A673 (cell line): ENCODE measurements around the gene DEFB118. TPM values are rescaled to one million over a fixed set of nuclear protein-coding genes. Genes with fewer than 3 reads are reported as not detected.

Experiments used
- BruUV-seq: library from RNA; stranded (reverse); fragments of 400-500 nt; replicated peaks from 2 replicates; lab custom pipeline; 2021; lab: Mats Ljungman, UMichigan
- CTCF ChIA-PET: fragments of 300-600 bp; sonication (Branson Sonifier 250); formaldehyde crosslinking; loops from one replicate; lab custom pipeline; 2022; ENCODE audit warnings: antibody characterized with exemption; lab: Charles Lee
- POLR2A ChIA-PET: fragments of 300-600 bp; sonication (Branson Sonifier 250); formaldehyde crosslinking; loops from one replicate; lab custom pipeline; 2022; ENCODE audit warnings: antibody characterized with exemption; ENCODE audit not compliant: low non-redundant PET; lab: Charles Lee
- DNase-seq: peaks from one replicate; pipeline ENCODE4 v3.0.0-alpha.2; 2015; ENCODE audit warnings: low spot score
- H3K27ac ChIP-seq: fragments of 200-600 bp; sonication (generic); 2 replicates; pipeline ENCODE4 v1.5.1; 2016; ENCODE audit warnings: mixed run types, low read depth, mild to moderate bottlenecking, mixed read lengths, antibody characterized with exemption, low read length; ENCODE audit not compliant: poor library complexity, severe bottlenecking
- H3K27me3 ChIP-seq: fragments of 200-600 bp; sonication (generic); replicated peaks from 2 replicates; pipeline ENCODE4 v1.6.1; 2017; ENCODE audit warnings: mixed run types, low read depth, mild to moderate bottlenecking, mixed read lengths, antibody characterized with exemption, low read length; ENCODE audit not compliant: insufficient read depth, poor library complexity
- H3K36me3 ChIP-seq: fragments of 200-600 bp; sonication (generic); 2 replicates; pipeline ENCODE4 v1.6.1; 2016; ENCODE audit warnings: mixed run types, mild to moderate bottlenecking, mixed read lengths, antibody characterized with exemption, low read length; ENCODE audit not compliant: insufficient read depth, poor library complexity, severe bottlenecking
- H3K4me1 ChIP-seq: fragments of 200-600 bp; sonication (generic); 2 replicates; pipeline ENCODE4 v1.6.1; 2017; ENCODE audit warnings: mixed run types, mild to moderate bottlenecking, mixed read lengths, antibody characterized with exemption, low read length; ENCODE audit not compliant: insufficient read depth, poor library complexity, severe bottlenecking
- H3K4me3 ChIP-seq: fragments of 200-600 bp; sonication (generic); 2 replicates; pipeline ENCODE4 v1.5.1; 2016; ENCODE audit warnings: low read depth, mixed run types, mild to moderate bottlenecking, mixed read lengths, low read length; ENCODE audit not compliant: poor library complexity, severe bottlenecking
- H3K9me3 ChIP-seq: fragments of 200-600 bp; sonication (generic); 2 replicates; pipeline ENCODE4 v1.6.1; 2016; ENCODE audit warnings: mixed run types, low read depth, mild to moderate bottlenecking, mixed read lengths, antibody characterized with exemption, low read length; ENCODE audit not compliant: poor library complexity, severe bottlenecking
- CTCF ChIP-seq: fragments of 300-800, 200-600 bp; sonication (generic); conservative IDR thresholded peaks from 2 replicates; pipeline ENCODE4 v1.5.1; 2017; ENCODE audit warnings: low read depth, mild to moderate bottlenecking, antibody characterized with exemption, low read length, moderate library complexity, mixed read lengths
- EZH2 ChIP-seq: fragments of 200-600 bp; sonication (generic); IDR thresholded peaks from 2 replicates; pipeline ENCODE4 v1.6.1; 2017; ENCODE audit warnings: borderline replicate concordance, low read depth, mild to moderate bottlenecking, mixed read lengths, antibody characterized with exemption, low read length; ENCODE audit not compliant: poor library complexity, severe bottlenecking
- intact Hi-C: fragments of 100-400 bp; cut with micrococcal nuclease; formaldehyde crosslinking; loops from one replicate; pipeline ENCODE4 v1.10.0; 2022; ENCODE audit not compliant: unreplicated experiment
- total RNA-seq: library from RNA; stranded (reverse); gene quantifications from 2 replicates; pipeline ENCODE4 v1.2.3, GENCODE V29; 2021

The DEFB118 gene
- total RNA-seq, 1 experiment from 2014 or later: not detected

GRCh38 chr20:31418307-31418706, 49.9 kb downstream of the DEFB118 start:
- no peaks in the 10 kb centered on the region for H3K36me3 ChIP-seq
- H3K4me1 ChIP-seq: no peaks in the 10 kb centered on the region
- no peaks in the 10 kb centered on the region for H3K9me3 ChIP-seq
- POLR2A ChIA-PET: no interaction called here
- DNase-seq: no peak
- intact Hi-C loops: no loop called here
- peaks cover 34% of the 10 kb centered on the region for H3K27me3 ChIP-seq
- CTCF ChIA-PET: no interaction called here
- BruUV-seq: no TSS peak
- TF ChIP-seq CTCF (no peak), EZH2 (no peak)
- no peak overlapping the region for H3K27ac ChIP-seq
- no peak overlapping the region for H3K4me3 ChIP-seq

Other genes starting within 250 kb of the DEFB118 start
- gene DEFB115, start 110.9 kb upstream of the DEFB118 start, total RNA-seq: not detected in 2 replicates
- gene DEFB116, start 60.0 kb upstream of the DEFB118 start, total RNA-seq: not detected in 2 replicates
- gene DEFB119, start 22.0 kb downstream of the DEFB118 start, total RNA-seq: not detected in 2 replicates
- not detected in 2 replicates for gene DEFB121, start 37.6 kb downstream of the DEFB118 start, total RNA-seq
- gene DEFB123, start 72.0 kb downstream of the DEFB118 start, total RNA-seq: not detected in 2 replicates
- gene DEFB124, start 106.5 kb downstream of the DEFB118 start, total RNA-seq: not detected in 2 replicates
- gene REM1, start 106.7 kb downstream of the DEFB118 start, total RNA-seq: not detected in 2 replicates
- gene HM13, start 145.8 kb downstream of the DEFB118 start, total RNA-seq: 182 and 196 TPM in 2 replicates
- 24.6 and 39.3 TPM in 2 replicates for gene ID1, start 236.7 kb downstream of the DEFB118 start, total RNA-seq